ENCODE data around the gene REXO1. TPM values are rescaled to one million over a fixed set of nuclear protein-coding genes. Genes with fewer than 3 reads are reported as not detected.

Gene REXO1
- total RNA-seq, 6 donors from 2014 or later: 17.0 to 106 (median 38.8) TPM

- H3K27ac ChIP-seq: no peak overlapping the region
- H3K27me3 ChIP-seq: no peaks in the 10 kb centered on the region
- no peaks in the 10 kb centered on the region for H3K9me3 ChIP-seq
- ATAC-seq (ENCODE audit: low FRiP score in 2 of 2) (no peak), DNase-seq (no peak)
- H3K4me3 ChIP-seq: no peak overlapping the region
- peaks cover 0 to 14% (median 0%) of the 10 kb centered on the region in 4 donors for H3K36me3 ChIP-seq
- WGBS, 2 donors: 81 to 85% methylated on average over 5 to 16 of the region's 16 CpGs
- TF ChIP-seq POLR2AphosphoS5 (IDR thresholded peaks at IDR 0.05): no peak
- no peak for TF ChIP-seq EP300 (IDR thresholded peaks at IDR 0.05)
- TF ChIP-seq POLR2A (IDR thresholded peaks at IDR 0.05): no peak
- no peak for TF ChIP-seq CTCF (IDR thresholded peaks at IDR 0.05)
- H3K4me1 ChIP-seq: peaks cover 58 to 82% (median 64%) of the 10 kb centered on the region in 4 donors
Measured at GRCh38 chr19:1845125-1845515, 3.2 kb downstream of the REXO1 start.

GRCh38 chr19:1844513-1845124 lies 3.7 kb downstream of the REXO1 start:
- Histone ChIP-seq H3K9me3 (no peaks in the 10 kb centered on the region), H3K4me1 (peaks cover 63 to 87% (median 69%) of the 10 kb centered on the region in 4 donors), H3K27me3 (no peaks in the 10 kb centered on the region), H3K36me3 (peaks cover 0 to 19% (median 1%) of the 10 kb centered on the region in 4 donors), H3K4me3 (no peak overlapping the region), H3K27ac (peak overlapping the region in 2 of 4 donors; percentile 2 to 64)
- no peak for ATAC-seq (ENCODE audit: low FRiP score in 2 of 2)
- peak in 1 of 2 donors; percentile 80 for DNase-seq
- no peak for TF ChIP-seq POLR2AphosphoS5 (IDR thresholded peaks at IDR 0.05)
- TF ChIP-seq CTCF (IDR thresholded peaks at IDR 0.05): no peak
- no peak for TF ChIP-seq EP300 (IDR thresholded peaks at IDR 0.05)
- no peak for TF ChIP-seq POLR2A (IDR thresholded peaks at IDR 0.05)
- 80 to 87% methylated on average over 4 to 12 of the region's 19 CpGs for WGBS, 2 donors

GRCh38 chr19:1843646-1844394 lies 4.5 kb downstream of the REXO1 start:
- Histone ChIP-seq H3K4me3 (no peak overlapping the region), H3K27me3 (no peaks in the 10 kb centered on the region), H3K36me3 (peaks cover 0 to 24% (median 3%) of the 10 kb centered on the region in 4 donors), H3K4me1 (peaks cover 67 to 91% (median 72%) of the 10 kb centered on the region in 4 donors), H3K27ac (peak overlapping the region in 2 of 4 donors; percentile 31 to 64), H3K9me3 (no peaks in the 10 kb centered on the region)
- DNase-seq (no peak), ATAC-seq (ENCODE audit: low FRiP score in 2 of 2) (no peak)
- TF ChIP-seq EP300 (IDR thresholded peaks at IDR 0.05) (no peak), POLR2A (IDR thresholded peaks at IDR 0.05) (no peak), CTCF (IDR thresholded peaks at IDR 0.05) (no peak), POLR2AphosphoS5 (IDR thresholded peaks at IDR 0.05) (no peak)
- WGBS, 2 donors: 77 to 82% methylated on average over 12 to 24 of the region's 25 CpGs

- Histone ChIP-seq H3K27me3 (no peaks in the 10 kb centered on the region), H3K4me3 (no peak overlapping the region), H3K36me3 (peaks cover 0 to 27% (median 3%) of the 10 kb centered on the region in 4 donors), H3K9me3 (no peaks in the 10 kb centered on the region), H3K4me1 (peaks cover 67 to 95% (median 72%) of the 10 kb centered on the region in 4 donors), H3K27ac (peak overlapping the region in 2 of 4 donors; percentile 18 to 31)
- no peak for TF ChIP-seq POLR2AphosphoS5 (IDR thresholded peaks at IDR 0.05)
- no peak for TF ChIP-seq EP300 (IDR thresholded peaks at IDR 0.05)
- TF ChIP-seq POLR2A (IDR thresholded peaks at IDR 0.05): no peak
- TF ChIP-seq CTCF (IDR thresholded peaks at IDR 0.05): no peak
- ATAC-seq (ENCODE audit: low FRiP score in 2 of 2) (no peak), DNase-seq (peak in 1 of 2 donors; percentile 67)
- WGBS, 2 donors: 86 to 100% methylated on average over 1 to 22 of the region's 22 CpGs
Measured at GRCh38 chr19:1843116-1843515, 5.2 kb downstream of the REXO1 start.
